ENCODE results near the gene SLC35E1. TPM values are rescaled to one million over a fixed set of nuclear protein-coding genes. Genes with fewer than 3 reads are reported as not detected.

Gene SLC35E1
- total and polyA plus RNA-seq, 2 donors (not counting 3 experiments of a cell fraction or from before 2014, with no cell fraction given): 36.0 to 37.5 TPM

DNA sequence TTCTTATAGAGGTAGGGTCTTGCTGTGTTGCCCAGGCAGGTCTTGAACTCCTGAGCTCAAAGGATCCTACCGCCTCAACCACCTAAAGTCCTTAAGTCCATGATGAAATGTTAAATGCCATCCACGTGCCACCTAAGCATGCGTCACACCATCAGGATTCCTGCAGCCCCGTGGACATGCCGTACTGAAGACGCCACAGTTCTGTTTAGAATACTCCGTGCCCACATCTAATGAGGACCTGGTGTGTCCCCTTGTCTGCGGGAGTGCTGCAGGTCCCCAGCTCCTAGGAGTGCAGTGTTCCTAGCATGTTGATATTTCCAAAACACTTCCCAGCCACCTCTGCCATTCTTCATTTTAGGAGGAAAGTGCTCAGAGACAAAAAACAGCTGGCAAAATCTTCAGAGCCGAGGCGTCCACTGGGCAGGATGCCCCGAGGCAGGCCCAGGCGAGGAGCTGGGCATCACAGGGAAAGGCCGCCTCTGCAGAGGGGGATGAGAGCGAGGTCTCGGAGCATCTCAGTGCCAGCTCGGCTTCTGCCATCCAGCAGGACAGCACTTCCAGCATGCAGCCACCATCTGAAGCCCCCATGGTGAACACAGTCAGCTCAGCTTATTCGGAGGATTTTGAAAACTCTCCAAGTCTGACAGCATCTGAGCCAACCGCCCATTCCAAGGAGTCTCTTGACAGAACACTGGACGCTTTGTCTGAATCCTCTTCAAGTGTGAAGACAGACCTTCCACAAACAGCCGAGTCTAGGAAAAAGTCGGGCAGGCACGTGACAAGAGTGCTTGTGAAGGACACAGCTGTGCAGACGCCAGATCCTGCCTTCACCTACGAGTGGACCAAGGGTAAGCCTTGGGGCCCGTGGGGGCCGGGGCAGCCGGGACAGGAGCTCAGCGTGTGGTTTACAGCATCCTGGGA, 62.8 kb downstream of the SLC35E1 start:
- H3K4me1 ChIP-seq (ENCODE audit: control insufficient read depth, extremely low read depth, insufficient read depth, low read length): no peaks in the 10 kb centered on the region
- BruUV-seq (replicated peaks): no TSS peak
- no peak overlapping the region for H3K4me2 ChIP-seq (ENCODE audit: insufficient read depth, low read length)
- H4K20me1 ChIP-seq (replicated peaks; ENCODE audit: control insufficient read depth, extremely low read depth, insufficient read depth, low read length): no peaks in the 10 kb centered on the region
- no peaks in the 10 kb centered on the region for H3K9me1 ChIP-seq (replicated peaks; ENCODE audit: control insufficient read depth, extremely low read depth, insufficient read depth, low read length)
- H2AFZ ChIP-seq (ENCODE audit: low read depth, low read length): no peak overlapping the region
- CTCF ChIA-PET: interaction anchor here (0.8 to 1.6 kb wide), 2 partner anchors 13 to 68 kb away, joined by 3 to 5 read pairs; partner anchors contain the start of genes C19orf44 and CALR3
- H3K79me2 ChIP-seq (ENCODE audit: control insufficient read depth, insufficient read depth, low read length): no peaks in the 10 kb centered on the region
- dilution Hi-C loops (cut with MboI; ENCODE audit: extremely low pct_ligation_motif_present, low sequenced_read_pairs): no loop called here
- H3K4me3 ChIP-seq (replicated peaks in 1 of 3; ENCODE audit: insufficient read depth in 1 of 3, low read depth in 1 of 3, low read length in 3 of 3): no peak overlapping the region
- TF ChIP-seq GATA2 (IDR thresholded peaks at IDR 0.05; ENCODE audit: insufficient read depth, insufficient read length, low read depth, low read length): no peak
- TF ChIP-seq EZH2 (IDR thresholded peaks at IDR 0.05; ENCODE audit: borderline replicate concordance, low read depth, low read length, severe bottlenecking): no peak
- TF ChIP-seq FOS (IDR thresholded peaks at IDR 0.05; ENCODE audit: borderline replicate concordance, insufficient read depth, low read length): no peak
- TF ChIP-seq MAX (IDR thresholded peaks at IDR 0.05; ENCODE audit: insufficient read depth, insufficient read length): no peak
- no peak for TF ChIP-seq POLR2A (IDR thresholded peaks at IDR 0.05; ENCODE audit: low read depth, low read length)
- no peak for TF ChIP-seq POLR2AphosphoS5 (IDR thresholded peaks at IDR 0.05; ENCODE audit: insufficient read depth, low read depth, low read length)
- no peak for TF ChIP-seq MYC (IDR thresholded peaks at IDR 0.05; ENCODE audit: low read depth, low read length)
- TF ChIP-seq JUN (IDR thresholded peaks at IDR 0.05; ENCODE audit: borderline replicate concordance, insufficient read depth, insufficient read length, low read depth): no peak
- no peaks in the 10 kb centered on the region for H3K27me3 ChIP-seq (ENCODE audit: control insufficient read depth in 2 of 2, insufficient read depth in 2 of 2, low read length in 2 of 2)
- H3K9ac ChIP-seq (replicated peaks; ENCODE audit: extremely low read depth, insufficient read depth, low read length): no peak overlapping the region
- no peaks in the 10 kb centered on the region for H3K9me3 ChIP-seq (replicated peaks; ENCODE audit: control insufficient read depth, insufficient read depth, low read length)
- H3K27ac ChIP-seq (ENCODE audit: insufficient read depth, low read depth, low read length): no peak overlapping the region
- FAIRE-seq (no peak), DNase-seq (ENCODE audit: low read depth, low spot score) (no peak)
- POLR2A ChIA-PET: no interaction called here
- intact Hi-C loops (cut with micrococcal nuclease): no loop called here
- H3K36me3 ChIP-seq (ENCODE audit: control insufficient read depth in 2 of 2, extremely low read depth in 1 of 2, insufficient read depth in 2 of 2, low read length in 2 of 2): peaks cover 0 to 9% of the 10 kb centered on the region in 2 experiments

All from endothelial cell of umbilical vein (primary cell).